DND-41 (cell line): Measurements from ENCODE around the gene TMEM117.
"Not testable (repeated sequence)": the region's sequence is repeated elsewhere in the genome, so short reads cannot be mapped to it uniquely, and the experiment has no call there.

ENCODE experiments used
- ATAC-seq: fragments of 200-7000 bp; cut with Tn5 transposase; 3 replicates; pipeline ENCODE4 v1.9.1; 2021; ENCODE audit warnings: low read depth; ENCODE audit not compliant: insufficient read depth
- DNase-seq: peaks from one replicate; pipeline ENCODE4 v3.0.0-alpha.2; 2020
- H2AFZ ChIP-seq: 2 replicates; pipeline ENCODE4 v1.6.0; 2012; ENCODE audit warnings: low read depth, low read length
- H3K27ac ChIP-seq: 2 replicates; pipeline ENCODE4 v1.5.1; 2012; ENCODE audit warnings: low read length, inconsistent platforms
- H3K27me3 ChIP-seq: fragments of 200-600 bp; sonication (generic); 2 replicates; pipeline ENCODE4 v1.6.0; 2012; ENCODE audit warnings: low read length, mild to moderate bottlenecking, inconsistent platforms; ENCODE audit not compliant: insufficient read depth, poor library complexity
- H3K36me3 ChIP-seq: 2 replicates; pipeline ENCODE4 v1.5.1; 2012; ENCODE audit warnings: low read length, inconsistent platforms; ENCODE audit not compliant: insufficient read depth
- H3K4me1 ChIP-seq: 2 replicates; pipeline ENCODE4 v1.5.1; 2012; ENCODE audit warnings: mild to moderate bottlenecking, low read length; ENCODE audit not compliant: insufficient read depth
- H3K4me2 ChIP-seq: 2 replicates; pipeline ENCODE4 v1.6.0; 2012; ENCODE audit warnings: mild to moderate bottlenecking, moderate library complexity, low read length, inconsistent platforms; ENCODE audit not compliant: insufficient read depth
- H3K4me3 ChIP-seq, 2 experiments: fragments of 200-600 bp in 1 of 2; shearing (Covaris generic) in 1 of 2; 2 replicates each; pipeline ENCODE4 v1.5.1; 2012 to 2016; ENCODE audit warnings: inconsistent platforms in 2 of 2, low read length in 2 of 2, mild to moderate bottlenecking in 2 of 2, low read depth in 1 of 2, moderate library complexity in 1 of 2
- H3K79me2 ChIP-seq: 2 replicates; pipeline ENCODE4 v1.6.0; 2012; ENCODE audit warnings: low read length, inconsistent platforms; ENCODE audit not compliant: insufficient read depth
- H3K9ac ChIP-seq: 2 replicates; pipeline ENCODE4 v1.6.0; 2012; ENCODE audit warnings: low read depth, mild to moderate bottlenecking, inconsistent platforms, low read length, moderate library complexity
- H3K9me3 ChIP-seq: 2 replicates; pipeline ENCODE4 v1.5.1; 2012; ENCODE audit warnings: low read length, moderate library complexity, mild to moderate bottlenecking, inconsistent platforms; ENCODE audit not compliant: insufficient read depth, severe bottlenecking
- H4K20me1 ChIP-seq: 2 replicates; pipeline ENCODE4 v1.6.0; 2012; ENCODE audit warnings: low read length; ENCODE audit not compliant: insufficient read depth
- CTCF ChIP-seq: IDR thresholded peaks from 2 replicates; pipeline ENCODE4 v1.5.1; 2012; ENCODE audit warnings: borderline replicate concordance, low read length, moderate library complexity, mild to moderate bottlenecking; ENCODE audit not compliant: poor library complexity, severe bottlenecking; ENCODE audit errors: extremely low read depth
- EZH2 ChIP-seq: IDR thresholded peaks from 3 replicates; pipeline ENCODE4 v1.6.1; 2012; ENCODE audit warnings: borderline replicate concordance, low read depth, mild to moderate bottlenecking, moderate library complexity, low read length, inconsistent platforms; ENCODE audit not compliant: severe bottlenecking

Gene TMEM117

GRCh38 chr12:44375694-44376093 lies 539.8 kb downstream of the TMEM117 start:
- Histone ChIP-seq H3K27ac (no peak overlapping the region), H3K4me2 (no peak overlapping the region), H3K27me3 (no peaks in the 10 kb centered on the region), H3K4me3 (no peak overlapping the region), H3K36me3 (no peaks in the 10 kb centered on the region), H2AFZ (no peak overlapping the region), H3K4me1 (no peaks in the 10 kb centered on the region), H3K9me3 (no peaks in the 10 kb centered on the region), H4K20me1 (no peaks in the 10 kb centered on the region), H3K9ac (no peak overlapping the region), H3K79me2 (no peaks in the 10 kb centered on the region)
- TF ChIP-seq CTCF (no peak), EZH2 (no peak)
- DNase-seq (no peak), ATAC-seq (no peak)

GRCh38 chr12:44377443-44378187 lies 541.7 kb downstream of the TMEM117 start:
- no peak overlapping the region for H3K4me3 ChIP-seq
- no peak overlapping the region for H3K4me2 ChIP-seq
- no peak for ATAC-seq
- no peak for DNase-seq
- H3K27ac ChIP-seq: no peak overlapping the region
- no peaks in the 10 kb centered on the region for H3K27me3 ChIP-seq
- no peaks in the 10 kb centered on the region for H3K4me1 ChIP-seq
- no peak for TF ChIP-seq EZH2
- TF ChIP-seq CTCF: no peak
- H4K20me1 ChIP-seq: no peaks in the 10 kb centered on the region
- H2AFZ ChIP-seq: no peak overlapping the region
- no peaks in the 10 kb centered on the region for H3K9me3 ChIP-seq
- no peak overlapping the region for H3K9ac ChIP-seq
- no peaks in the 10 kb centered on the region for H3K79me2 ChIP-seq
- H3K36me3 ChIP-seq: no peaks in the 10 kb centered on the region

GRCh38 chr12:44379113-44379512 lies 543.2 kb downstream of the TMEM117 start:
- not testable (repeated sequence) for H3K36me3 ChIP-seq, H3K27me3 ChIP-seq, H3K9me3 ChIP-seq, H3K79me2 ChIP-seq, ATAC-seq, H4K20me1 ChIP-seq, DNase-seq, H3K4me3 ChIP-seq, H2AFZ ChIP-seq, H3K4me1 ChIP-seq, H3K4me2 ChIP-seq, H3K27ac ChIP-seq, H3K9ac ChIP-seq

- H2AFZ ChIP-seq: no peak overlapping the region
- H4K20me1 ChIP-seq: no peaks in the 10 kb centered on the region
- no peak overlapping the region for H3K4me2 ChIP-seq
- no peak overlapping the region for H3K27ac ChIP-seq
- ATAC-seq (no peak), DNase-seq (no peak)
- TF ChIP-seq EZH2: no peak
- TF ChIP-seq CTCF: no peak
- H3K4me1 ChIP-seq: no peaks in the 10 kb centered on the region
- H3K4me3 ChIP-seq: no peak overlapping the region
- H3K9ac ChIP-seq: no peak overlapping the region
- no peaks in the 10 kb centered on the region for H3K9me3 ChIP-seq
- no peaks in the 10 kb centered on the region for H3K36me3 ChIP-seq
- H3K79me2 ChIP-seq: no peaks in the 10 kb centered on the region
- H3K27me3 ChIP-seq: no peaks in the 10 kb centered on the region
Observed at GRCh38 chr12:44379831-44380230, 544.0 kb downstream of the TMEM117 start.
